NCI-H460 (cell line): Measurements from ENCODE around the gene VSX2. TPM values are rescaled to one million over a fixed set of nuclear protein-coding genes. Genes with fewer than 3 reads are reported as not detected.

ENCODE experiments used
- DNase-seq: peaks from one replicate; pipeline ENCODE4 v3.0.0-alpha.2; 2016; ENCODE audit warnings: low read depth; ENCODE audit errors: extremely low read depth
- small RNA-seq, 2 experiments: library from RNA; depleted of rRNA; stranded (forward); fragments of <200 nt; gene quantifications; one replicate each; pipeline ENCODE3, GENCODE V24; 2014
- total RNA-seq: library from RNA; depleted of rRNA; stranded (reverse); fragments of >200 nt; shearing (Covaris generic); gene quantifications from 2 replicates; pipeline ENCODE4 v1.2.3, GENCODE V29; 2014; rRNA removed

Gene VSX2
- total RNA-seq, 1 experiment from 2014 or later = not detected

GRCh38 chr14:74297986-74298385, 58.7 kb downstream of the VSX2 start:
- no peak for DNase-seq

- DNase-seq = no peak
Measured at GRCh38 chr14:74299061-74299545, 59.9 kb downstream of the VSX2 start.

GRCh38 chr14:74301594-74302151, 62.4 kb downstream of the VSX2 start:
- no peak for DNase-seq

- peak; percentile 36 for DNase-seq
Measured at GRCh38 chr14:74302152-74302628, 62.9 kb downstream of the VSX2 start.

GRCh38 chr14:74302634-74303569, 63.7 kb downstream of the VSX2 start, which contains the start of gene ABCD4:
Gene ABCD4, minus strand, starts transcription at chr14:74302934. Its CDS starts 22 bp downstream, at chr14:74302912.
- peak; percentile 93 for DNase-seq

GRCh38 chr14:74308695-74309094, 69.4 kb downstream of the VSX2 start:
- DNase-seq = no peak

GRCh38 chr14:74309125-74310022, 70.1 kb downstream of the VSX2 start:
- DNase-seq = no peak

GRCh38 chr14:74312161-74312560, 72.9 kb downstream of the VSX2 start:
- DNase-seq = no peak

Small RNA genes lying within 50 kb of the gene (small RNA-seq; reads per million reads assigned to genes)
- 0 reads per million in 2 experiments for gene AC006349.1

Other genes starting within 250 kb of the VSX2 start
- 12.6 and 13.8 TPM in 2 replicates for gene ENTPD5, start 220.2 kb upstream of the VSX2 start, total RNA-seq
- 1.7 and 2.8 TPM in 2 replicates for gene BBOF1, start 220.1 kb upstream of the VSX2 start, total RNA-seq
- 6.9 and 7.4 TPM in 2 replicates for gene ALDH6A1, start 155.0 kb upstream of the VSX2 start, total RNA-seq
- 8.1 and 9.8 TPM in 2 replicates for gene LIN52, start 154.5 kb upstream of the VSX2 start, total RNA-seq
- 24.7 and 26.2 TPM in 2 replicates for gene ABCD4, start 63.5 kb downstream of the VSX2 start, total RNA-seq
- not detected in 2 replicates for gene VRTN, start 109.0 kb downstream of the VSX2 start, total RNA-seq
- gene SYNDIG1L, start 186.8 kb downstream of the VSX2 start, total RNA-seq = not detected in 2 replicates